GM13977 (cell line): Measurements from ENCODE around the gene ANO2.

Experiments
- DNase-seq: peaks from one replicate; pipeline ENCODE4 v3.0.0; 2012; ENCODE audit warnings: low spot score
- in situ Hi-C: fragments of 300-500 bp; cut with MboI; formaldehyde crosslinking; loops from one replicate; pipeline ENCODE4 v1.12.0; 2022; ENCODE audit warnings: low sequenced_read_pairs, low pct_unique_long_range_greater_than_20kb, mixed read lengths, inconsistent platforms; ENCODE audit not compliant: unreplicated experiment
- TF ChIP-seq, protein P1 (sequence below): IDR thresholded peaks from 2 replicates; pipeline ENCODE4 v1.5.1; 2012; ENCODE audit warnings: mild to moderate bottlenecking, control low read depth; ENCODE audit not compliant: insufficient read depth; ENCODE audit errors: extremely low read depth, missing control alignments

Gene ANO2

DNA sequence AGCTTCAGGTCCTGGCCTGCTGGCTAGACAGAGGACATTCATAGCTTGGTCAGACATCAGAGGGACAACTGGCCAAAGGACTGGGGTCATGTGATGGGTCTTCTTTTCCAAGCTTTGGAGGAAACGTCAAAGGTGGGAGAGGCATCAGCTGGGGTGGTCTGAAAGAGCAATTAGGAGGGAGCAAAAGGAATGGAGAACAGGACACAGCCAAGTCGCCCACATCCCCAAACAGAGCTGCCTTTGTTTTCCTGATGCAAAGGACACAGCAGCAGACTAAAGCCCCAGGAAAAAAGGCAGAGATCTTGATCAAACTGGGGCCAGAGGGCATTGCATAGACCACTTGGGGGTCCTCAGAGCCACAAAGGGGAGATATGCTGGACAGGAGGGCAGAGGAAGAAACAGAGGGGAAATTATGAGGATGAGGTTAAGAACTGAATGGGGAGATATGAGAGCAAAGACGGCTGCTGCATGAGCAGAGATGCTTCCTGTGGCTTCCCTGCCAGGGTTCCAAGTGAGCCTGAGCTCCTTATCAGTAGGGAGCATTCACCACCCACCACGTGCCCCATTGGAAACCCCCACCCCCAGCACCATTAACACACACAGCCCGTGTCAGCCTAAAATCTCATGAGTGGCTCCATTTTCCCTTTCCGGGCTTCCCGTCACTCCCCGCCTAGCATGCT is 62.4 kb downstream of the ANO2 start:
- in situ Hi-C loops = no loop called here
- TF ChIP-seq, protein P1, sequence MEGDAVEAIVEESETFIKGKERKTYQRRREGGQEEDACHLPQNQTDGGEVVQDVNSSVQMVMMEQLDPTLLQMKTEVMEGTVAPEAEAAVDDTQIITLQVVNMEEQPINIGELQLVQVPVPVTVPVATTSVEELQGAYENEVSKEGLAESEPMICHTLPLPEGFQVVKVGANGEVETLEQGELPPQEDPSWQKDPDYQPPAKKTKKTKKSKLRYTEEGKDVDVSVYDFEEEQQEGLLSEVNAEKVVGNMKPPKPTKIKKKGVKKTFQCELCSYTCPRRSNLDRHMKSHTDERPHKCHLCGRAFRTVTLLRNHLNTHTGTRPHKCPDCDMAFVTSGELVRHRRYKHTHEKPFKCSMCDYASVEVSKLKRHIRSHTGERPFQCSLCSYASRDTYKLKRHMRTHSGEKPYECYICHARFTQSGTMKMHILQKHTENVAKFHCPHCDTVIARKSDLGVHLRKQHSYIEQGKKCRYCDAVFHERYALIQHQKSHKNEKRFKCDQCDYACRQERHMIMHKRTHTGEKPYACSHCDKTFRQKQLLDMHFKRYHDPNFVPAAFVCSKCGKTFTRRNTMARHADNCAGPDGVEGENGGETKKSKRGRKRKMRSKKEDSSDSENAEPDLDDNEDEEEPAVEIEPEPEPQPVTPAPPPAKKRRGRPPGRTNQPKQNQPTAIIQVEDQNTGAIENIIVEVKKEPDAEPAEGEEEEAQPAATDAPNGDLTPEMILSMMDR = no peak
- no peak for DNase-seq

DNA sequence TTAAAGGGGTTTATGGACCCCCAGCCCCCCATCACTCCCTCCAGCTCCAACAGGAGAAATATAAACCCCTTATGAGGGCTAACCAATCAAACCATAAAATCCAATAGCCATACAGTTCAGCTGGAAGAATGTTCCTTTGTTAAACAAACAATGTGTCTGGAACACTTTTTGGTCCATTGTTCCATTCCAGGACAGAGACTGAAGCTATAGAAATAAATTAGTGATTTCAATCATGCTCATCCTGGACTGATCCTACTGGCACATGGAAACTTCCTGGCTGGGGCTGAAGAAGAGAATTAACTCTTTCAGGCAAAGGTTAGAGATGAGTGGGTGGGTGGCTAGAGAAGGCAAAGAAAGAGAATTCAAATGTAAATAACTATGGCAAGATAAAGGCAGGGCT is 63.4 kb downstream of the ANO2 start:
- DNase-seq = no peak
- in situ Hi-C loops = no loop called here
- TF ChIP-seq, protein P1 = no peak

DNA sequence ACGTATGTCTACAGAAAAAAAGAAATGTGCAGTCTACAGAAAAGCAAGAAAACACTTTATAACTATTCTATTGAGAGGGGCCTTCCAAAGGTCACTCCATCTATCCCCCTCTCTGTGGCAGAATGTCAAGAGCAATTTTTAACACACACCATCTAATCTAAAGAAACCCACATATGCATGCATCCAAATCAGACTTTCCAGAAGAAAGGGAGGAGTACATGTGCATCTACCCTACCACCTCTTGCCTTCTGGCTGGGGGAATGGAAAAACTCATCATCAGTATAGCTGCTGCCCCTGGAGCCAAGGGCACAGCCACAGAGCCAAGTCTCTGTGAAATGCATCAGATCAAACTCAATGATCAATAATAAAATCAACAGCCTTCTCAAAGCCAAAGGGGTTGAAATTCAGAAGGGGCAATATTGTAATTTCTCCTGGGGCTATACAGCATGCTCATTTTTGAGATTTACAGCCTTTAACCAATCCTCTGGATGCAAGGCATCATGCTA is 63.9 kb downstream of the ANO2 start:
- in situ Hi-C loops = no loop called here
- DNase-seq = no peak

DNA sequence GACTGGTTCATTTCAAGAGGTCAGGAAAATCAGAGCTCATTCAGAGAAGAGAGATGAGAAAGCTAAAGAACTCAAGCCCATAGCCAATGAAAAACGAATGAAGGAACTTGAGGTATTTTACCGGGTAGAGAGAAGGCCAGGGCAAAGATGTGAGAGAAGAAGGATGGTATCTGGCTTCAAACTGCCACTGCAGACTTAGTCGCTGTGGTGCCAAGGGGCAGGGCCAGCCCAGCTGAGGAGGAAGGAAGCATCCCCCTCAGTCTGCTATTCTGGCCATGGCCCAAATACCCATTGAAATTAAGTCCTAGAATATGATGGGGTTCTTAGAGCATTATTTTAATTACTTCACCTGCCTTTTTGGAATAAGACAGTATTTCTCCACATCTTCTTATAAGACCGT is 69.2 kb downstream of the ANO2 start:
- in situ Hi-C loops = no loop called here
- no peak for DNase-seq
- TF ChIP-seq, protein P1 = no peak

More for the DNA sequence above, 63.9 kb downstream of the ANO2 start:
- TF ChIP-seq, protein P1 = no peak

DNA sequence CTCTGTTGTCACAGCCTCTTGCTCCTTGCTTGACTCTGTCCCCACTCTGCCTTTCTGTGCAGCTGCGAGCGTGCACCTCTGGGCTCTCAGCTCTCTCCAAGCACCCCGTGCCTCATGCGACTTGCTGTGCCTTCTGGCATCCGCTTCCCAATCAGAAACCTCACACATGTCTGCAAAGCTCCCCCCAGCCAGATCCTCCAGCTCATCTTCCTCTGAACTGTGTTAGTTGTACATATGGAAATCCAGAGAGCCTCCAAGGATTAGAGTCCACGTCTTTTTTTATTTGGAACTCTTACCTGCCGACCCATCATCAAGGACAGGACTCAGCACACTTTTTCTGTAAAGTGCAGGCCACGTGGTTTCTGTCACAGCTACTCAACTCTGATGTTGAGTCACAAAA is 70.5 kb downstream of the ANO2 start:
- in situ Hi-C loops = no loop called here
- no peak for DNase-seq
- TF ChIP-seq, protein P1 = no peak

DNA sequence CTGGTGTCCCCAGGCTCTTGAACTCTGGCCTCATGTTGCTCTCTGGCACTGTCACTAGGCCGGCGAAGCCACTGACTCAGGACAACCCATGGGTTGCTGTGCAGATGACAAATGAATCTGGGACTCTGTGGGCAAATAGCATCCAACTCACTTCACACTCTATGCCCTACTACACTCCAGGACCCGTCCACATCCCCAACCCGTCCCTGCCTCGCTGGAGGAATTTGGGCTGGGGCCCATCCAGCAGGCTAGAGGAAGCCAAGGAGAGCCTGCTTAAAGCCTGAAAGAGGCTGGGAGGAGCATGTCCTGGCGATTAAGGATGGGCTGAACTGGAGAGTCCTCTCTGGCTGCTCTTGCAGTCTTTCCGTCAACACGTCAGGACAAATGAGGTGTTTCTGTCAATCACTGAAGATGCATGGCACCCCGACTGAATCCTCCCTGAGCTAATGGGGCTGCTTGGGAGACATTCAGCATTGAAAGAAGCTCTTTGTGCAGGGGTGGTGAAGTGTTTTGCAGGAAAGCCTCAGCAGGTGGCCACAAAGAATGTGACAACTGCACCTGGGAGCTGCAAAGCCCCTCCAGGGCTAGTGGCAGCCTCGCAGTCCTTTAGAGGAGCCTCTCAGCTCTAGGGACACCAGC is 71.7 kb downstream of the ANO2 start:
- TF ChIP-seq, protein P1 = no peak
- no peak for DNase-seq
- in situ Hi-C loops = no loop called here
